Medulla oblongata (tissue), 1 donor: ENCODE data around the gene ARRB2.
"Not testable (repeated sequence)": the region's sequence is repeated elsewhere in the genome, so short reads cannot be mapped to it uniquely, and the experiment has no call there.

ENCODE experiments used
- DNase-seq: peaks from one replicate; pipeline ENCODE4 v3.0.0-alpha.2; 2015; ENCODE audit errors: extremely low spot score

ARRB2 gene

DNA sequence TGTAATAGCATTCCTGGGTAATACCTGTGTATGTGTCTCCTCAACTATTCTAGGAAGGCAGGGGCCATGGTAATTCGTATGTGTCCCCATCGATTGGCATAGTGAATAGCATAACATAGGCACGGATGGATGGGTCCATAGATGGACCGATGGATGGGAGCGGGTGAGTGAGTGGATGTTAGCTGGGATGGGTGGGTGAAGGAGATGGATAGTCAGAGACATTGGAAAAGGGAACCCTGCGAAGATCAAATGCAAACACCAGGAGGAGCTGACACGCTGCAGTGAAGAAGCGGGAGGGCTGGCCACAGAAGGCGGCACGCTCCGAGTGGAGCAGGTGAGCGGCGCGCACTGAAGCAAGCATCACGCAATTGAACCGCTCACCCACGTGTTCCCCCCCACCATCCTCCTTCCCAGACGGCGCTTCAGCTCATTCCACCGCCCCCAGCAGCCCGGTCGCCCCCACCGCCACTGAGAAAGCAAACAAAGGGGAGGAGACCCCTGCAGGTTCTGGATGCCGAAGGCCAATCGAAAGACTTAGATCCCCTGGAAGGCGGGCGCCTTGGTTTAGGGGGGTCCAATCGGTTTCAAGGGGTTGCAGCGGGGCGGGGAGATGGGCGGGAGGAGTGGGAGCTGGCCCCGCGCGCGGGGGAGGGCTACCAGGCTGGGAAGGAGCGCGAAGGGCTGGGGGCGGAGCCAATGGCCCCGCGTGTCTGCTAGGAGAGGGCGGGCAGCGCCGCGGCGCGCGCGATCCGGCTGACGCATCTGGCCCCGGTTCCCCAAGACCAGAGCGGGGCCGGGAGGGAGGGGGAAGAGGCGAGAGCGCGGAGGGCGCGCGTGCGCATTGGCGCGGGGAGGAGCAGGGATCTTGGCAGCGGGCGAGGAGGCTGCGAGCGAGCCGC, at the start of gene ARRB2:
TSS of gene ARRB2 (plus strand) at position 839 of the 899 bp plus-strand sequence. CDS start 90 bp downstream, outside the sequence.
- DNase-seq = peak; percentile 99

DNA sequence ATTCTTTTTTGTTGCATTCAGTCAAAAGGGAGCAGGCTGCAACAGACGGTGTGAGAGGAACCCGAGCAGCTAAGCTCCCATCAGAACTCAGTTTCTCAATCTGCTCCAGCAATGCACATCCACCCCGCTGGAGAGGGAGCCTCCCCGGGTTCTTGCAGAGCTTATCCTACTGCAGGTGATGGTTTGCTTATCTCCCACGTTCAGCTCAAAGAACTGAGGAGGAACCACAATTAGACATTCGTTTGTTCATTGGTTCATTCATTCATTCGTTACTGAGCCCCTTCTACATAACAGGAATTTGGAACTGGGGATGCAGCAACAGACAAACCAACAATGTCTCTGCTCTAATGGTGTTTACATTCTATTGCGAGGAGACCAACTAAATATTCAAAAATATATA, 46.7 kb upstream of the ARRB2 start:
- no peak for DNase-seq

DNA sequence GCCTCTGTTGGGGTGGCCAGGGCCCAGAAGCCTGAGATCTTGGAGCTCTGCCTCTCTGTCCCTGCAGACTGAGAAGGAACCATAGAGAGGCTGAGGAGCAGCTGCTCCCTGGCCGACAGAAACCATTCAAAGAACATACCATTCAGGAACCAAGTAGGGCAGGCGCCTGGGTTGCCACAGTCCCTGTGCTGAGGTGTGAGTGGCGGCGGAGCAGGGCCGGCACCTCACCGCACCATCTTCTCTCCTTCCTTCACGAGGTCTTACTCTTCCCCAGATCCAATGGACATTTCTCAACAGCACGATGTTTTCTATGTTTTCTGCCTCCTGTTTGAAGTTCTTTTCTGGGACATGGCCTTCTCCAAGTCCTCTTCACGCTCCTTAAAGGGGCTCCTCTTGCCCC, 46.2 kb upstream of the ARRB2 start:
- no peak for DNase-seq

DNA sequence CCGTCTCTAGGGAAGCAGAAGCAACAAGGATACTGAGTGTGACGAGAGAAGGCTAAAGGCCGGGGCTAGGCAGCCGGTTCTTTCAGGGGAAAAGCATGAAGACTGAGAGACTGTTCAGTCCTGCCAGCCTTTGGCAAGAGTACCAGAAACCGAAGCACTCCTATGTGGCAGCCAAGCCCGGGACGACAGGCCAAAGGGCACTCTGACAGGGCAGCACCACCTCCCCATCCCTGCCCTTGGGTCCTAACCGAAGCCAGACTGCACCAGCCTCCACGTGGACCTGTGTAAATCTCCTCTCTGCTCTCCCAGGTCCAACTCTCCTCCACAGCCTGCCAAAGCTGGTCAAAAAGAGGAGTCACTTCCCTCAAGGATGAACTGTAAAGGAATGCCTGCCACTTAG, 45.4 kb upstream of the ARRB2 start:
- no peak for DNase-seq

DNA sequence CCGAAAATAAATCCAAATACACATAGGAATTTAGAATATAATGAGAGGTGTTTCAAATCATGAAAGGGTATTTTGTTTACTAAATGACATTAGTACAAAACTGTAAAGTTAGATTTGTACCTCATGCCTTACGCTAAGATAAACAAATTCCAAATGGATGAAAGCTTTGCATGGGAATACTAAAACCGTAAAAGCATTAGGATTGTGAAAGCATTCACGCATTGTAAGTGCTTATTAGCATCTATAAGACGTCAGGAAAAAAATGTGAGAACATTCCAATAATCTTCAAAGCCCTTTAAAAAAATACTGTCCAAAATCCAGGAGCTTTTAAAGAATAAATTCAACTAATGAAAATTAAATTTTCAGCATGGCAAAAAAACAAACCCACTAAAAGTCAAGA, 44.1 kb upstream of the ARRB2 start:
- DNase-seq = no peak

DNA sequence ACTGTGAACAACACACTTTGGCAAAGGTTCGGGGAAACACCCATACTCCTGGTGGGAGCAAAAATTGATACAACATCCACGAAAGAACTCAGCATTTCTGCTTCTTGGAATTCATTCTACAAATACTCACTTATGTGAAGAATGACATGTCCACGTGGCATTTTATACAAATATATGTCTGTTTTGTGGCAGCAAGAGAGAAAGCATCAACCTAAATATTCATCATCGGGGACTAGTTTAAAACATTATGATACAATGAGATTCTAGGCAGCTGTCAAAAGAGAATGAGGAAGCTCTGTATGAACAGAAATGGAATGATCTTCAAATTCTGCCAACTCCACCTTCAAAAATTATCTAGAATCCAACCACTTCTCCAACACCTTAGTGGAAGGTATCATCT, 43.3 kb upstream of the ARRB2 start:
- no peak for DNase-seq

DNA sequence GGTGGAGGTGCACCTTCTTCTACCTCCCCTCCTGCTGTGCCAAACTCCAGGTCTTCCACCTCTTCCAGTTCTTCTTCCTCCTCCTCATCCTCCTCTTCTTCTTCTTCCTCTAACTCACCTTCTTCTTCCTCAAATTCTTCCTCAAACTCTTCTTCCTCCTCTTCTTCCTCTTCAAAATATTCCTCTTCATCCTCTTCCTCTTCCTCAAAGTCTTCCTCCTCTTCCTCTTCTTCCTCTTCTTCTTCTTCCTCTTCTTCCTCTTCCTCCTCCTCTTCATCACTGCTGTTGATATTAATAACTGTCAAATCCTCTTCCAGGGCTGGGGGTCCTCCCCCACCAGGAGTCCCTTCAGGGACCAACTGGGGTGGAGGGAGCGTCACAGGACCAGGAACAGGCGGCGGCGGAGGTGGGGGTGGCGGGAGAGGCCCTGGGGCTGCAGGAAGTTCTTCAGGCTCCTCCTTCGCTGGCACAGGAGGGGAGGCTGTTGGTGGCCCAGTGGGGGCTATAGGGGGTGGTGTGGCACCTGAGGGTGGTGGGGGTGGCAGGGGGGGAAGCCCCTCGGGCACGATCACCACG, 38.3 kb upstream of the ARRB2 start:
- no peak for DNase-seq

DNA sequence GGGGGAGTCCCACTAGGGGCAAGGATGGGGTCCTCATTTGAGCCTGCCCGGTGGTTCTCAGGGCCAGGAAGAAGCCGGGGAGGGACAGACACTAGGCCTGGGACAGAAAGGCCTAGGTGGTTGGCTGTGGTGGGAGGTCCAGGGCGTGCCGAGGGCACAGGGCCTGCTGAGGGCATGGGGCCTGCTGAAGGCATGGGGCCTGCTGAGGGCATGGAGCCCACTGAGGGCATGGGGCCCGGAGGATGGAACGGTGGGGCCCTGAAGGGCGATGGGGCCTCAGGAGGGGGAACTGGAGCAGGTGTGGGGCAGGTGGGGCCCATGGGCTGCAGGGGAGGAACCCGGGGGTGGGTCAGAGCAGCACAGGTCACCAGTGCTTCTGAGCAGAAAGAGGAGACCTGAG, 37.7 kb upstream of the ARRB2 start:
- DNase-seq = no peak

DNA sequence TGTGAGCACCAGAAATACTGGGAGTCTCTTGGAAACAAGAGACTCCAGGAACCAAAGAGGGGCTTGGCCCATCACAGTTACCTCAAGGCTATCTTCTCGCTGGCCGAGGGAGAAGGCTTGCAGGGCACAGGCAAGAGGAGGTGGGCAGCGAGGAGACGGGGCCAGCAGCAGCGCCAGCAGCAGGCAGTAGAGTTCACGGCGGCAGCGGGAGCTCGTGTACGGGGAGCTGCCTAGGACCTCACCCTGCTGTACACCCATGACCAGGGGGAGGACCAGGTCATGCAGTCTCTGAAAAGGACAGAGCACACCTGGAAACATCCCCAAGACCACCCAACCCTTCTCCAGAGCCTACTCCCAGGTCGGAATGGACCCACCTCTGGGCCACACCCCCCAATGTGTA, 37.3 kb upstream of the ARRB2 start:
- no peak for DNase-seq

DNA sequence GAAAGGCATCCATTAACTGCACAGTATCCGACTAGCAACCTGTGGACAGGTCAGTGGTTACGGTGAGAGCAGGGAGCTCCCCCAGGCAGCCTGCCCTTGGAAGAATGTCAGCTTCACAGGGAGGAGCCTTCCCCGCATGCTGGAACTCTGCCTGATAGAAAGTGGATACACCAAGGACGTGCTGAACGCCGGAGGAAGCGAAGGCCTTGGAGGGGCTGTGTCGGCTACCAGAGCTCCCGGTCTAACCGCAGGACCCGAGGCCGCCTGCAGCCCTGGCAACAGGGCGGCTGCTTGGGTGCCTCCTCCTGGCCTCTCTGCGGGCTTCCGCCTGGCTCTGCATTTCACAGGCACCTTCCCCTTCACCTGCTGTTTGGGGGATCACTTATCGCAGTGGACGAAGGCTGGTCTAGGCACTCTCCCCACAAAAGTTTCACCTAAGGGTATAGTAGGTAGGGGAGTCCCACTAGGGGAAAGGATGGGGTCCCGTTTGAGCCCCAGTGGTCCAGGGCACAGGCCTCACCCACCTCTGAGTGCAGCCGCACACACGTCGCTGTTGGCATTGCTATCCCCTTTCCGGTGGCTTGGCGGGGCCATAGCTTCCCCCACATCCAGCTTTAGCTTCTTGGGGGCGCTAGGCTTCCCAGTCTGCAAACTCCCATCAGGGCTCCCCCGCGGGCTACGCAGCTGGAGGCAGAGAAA, 36.3 kb upstream of the ARRB2 start:
- no peak for DNase-seq

DNA sequence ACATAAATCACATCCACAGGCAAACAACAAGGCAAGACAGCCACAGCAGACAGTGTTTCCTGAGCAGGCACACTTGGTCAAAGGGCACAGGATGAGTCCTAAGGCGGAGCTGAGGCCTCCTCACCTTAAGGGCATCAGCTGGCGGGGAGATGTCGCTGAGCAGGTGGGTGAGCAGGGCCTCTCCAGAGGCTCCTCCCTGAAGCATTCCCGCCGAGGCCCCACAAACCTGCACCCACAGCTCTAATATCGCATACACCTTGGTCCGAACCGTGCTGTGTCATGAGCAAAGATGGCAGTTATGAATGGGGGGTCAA, 35.8 kb upstream of the ARRB2 start:
- no peak for DNase-seq

DNA sequence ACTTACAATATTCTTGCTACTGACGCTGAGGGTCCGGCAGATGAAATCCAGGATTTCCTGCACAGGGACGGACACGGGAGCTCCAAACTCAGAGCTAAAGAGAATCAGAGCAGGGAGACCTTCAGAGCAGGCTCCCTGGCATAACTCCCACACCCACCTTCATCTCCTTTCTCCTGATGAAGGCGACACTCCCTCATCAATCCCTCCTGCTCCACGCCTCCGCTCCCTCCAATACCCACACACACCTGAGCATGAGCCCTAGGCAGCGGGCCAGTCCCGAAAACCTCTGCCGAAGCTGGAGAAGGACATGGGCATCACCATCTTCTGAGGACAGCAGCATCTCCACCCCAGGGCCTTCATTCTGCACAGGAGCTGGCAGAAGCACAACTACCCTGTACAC, 34.6 kb upstream of the ARRB2 start:
- DNase-seq = no peak

DNA sequence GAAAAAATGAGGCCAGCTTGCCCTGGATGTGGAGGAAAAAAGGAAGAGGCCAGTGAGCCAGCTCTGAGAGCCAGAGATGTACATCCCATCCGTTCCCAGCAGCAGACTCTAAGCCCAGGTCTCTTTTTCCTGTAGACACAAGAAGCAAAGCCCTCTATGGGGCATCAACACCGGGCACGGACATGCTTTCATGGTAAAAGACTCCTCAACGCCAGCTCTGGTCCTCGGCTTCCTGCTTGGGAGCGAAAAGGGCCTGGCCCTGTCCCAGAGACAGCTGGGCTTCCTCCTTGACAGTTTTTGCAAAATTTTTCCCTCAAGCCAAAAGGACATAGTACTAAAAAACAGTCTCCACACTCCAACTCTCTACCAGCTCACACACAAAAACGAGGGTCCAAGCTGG, 33.6 kb upstream of the ARRB2 start:
- DNase-seq = no peak

DNA sequence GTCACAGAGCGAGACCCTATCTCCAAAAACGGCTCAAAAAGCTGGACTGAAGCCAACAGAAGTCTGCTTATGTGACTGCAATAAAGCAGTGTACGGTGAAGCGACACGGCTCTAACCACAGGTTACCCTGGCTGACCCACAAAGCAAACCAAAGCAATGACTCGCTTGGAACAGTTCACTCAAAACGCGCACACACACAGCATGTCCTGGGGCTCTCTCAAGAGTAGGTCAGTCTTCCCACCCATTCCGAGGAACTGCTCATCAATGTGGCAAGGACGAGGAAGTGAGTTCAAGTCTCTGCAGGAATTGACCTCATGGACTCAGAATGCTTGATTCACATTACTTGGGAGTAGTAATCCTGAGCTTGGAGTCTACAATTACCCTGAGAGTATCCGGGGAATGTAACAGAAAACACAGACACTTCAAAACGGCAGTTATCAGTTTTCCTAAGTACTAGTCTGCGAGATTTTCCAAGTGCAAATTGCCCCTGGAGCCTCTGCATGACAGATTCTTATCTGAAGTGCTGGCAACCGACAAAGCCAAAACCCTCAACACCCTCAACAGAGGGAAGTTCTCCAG, 31.9 kb upstream of the ARRB2 start:
- no peak for DNase-seq

DNA sequence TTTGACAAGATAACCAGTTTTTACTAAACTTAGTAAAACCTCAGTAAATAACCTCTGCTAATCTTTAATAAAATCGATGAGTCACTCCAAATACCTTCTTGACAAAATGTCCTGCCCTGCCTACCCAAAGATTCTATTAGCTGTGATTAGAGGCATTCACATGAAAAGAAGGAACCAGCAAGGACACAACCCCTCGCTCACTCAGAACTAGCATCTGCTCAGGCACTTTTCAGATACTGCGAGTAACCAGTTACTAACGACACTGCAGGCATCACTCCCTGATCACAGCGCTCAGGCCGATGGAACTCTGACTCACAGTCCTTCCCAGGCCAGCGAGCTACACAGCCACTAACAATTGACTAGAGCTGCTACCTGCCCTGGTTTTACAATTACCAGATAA, 30.8 kb upstream of the ARRB2 start:
- no peak for DNase-seq

DNA sequence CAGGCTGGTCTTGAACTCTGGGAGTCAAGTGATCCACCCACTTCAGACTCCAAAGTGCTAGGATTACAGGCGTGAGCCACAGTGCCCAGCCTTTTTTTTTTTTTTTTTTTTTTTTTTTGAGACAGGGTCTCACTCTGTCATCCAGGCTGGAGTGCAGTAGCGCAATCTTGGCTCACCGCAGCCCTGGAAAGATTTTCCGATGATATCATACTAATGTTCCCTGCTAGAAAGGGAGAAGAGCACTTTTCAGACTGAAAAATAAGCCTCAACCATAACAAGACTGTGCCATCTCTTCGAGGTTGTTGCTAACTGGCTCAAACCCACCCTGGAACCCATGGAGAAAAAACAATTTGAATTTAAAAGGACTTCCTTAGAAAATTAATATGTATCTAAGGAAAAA, 26.7 kb upstream of the ARRB2 start:
- not testable (repeated sequence) for DNase-seq

DNA sequence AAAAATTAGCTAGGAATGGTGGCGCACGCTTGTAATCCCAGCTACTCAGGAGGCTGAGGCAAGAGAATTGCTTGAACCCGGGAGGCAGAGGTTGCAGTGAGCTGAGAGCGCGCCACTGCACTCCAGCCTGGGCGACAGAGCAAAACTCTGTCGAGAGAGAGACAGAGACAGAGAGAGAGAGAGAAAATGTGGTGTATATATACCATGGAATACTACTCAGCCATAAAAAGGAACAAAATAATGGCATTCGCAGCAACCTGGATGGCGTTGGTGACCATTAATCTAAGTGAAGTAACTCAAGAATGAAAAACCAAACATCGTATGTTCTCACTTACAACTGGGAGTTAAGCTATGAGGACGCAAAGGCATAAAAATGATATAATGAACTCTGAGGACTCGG, 20.6 kb upstream of the ARRB2 start:
- not testable (repeated sequence) for DNase-seq

DNA sequence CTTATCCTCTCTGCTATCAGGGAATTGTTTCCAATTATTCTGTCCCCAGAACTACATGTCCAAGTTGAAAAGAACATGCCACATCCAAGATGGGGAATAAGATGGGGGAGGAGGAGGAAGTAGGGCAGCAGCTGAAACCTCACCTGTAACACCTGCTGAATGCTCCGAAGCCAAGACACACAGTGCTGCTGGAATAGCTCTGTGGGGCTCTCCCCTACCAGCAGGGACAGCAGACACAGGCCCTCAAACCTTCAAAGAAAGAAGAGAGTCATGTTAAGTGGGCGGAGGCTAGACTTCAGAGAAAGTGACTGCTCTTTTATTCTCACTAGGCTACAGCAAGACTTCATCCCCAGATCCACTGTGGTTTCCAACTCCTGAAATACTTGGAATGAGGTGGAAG, 19.7 kb upstream of the ARRB2 start:
- DNase-seq = no peak

DNA sequence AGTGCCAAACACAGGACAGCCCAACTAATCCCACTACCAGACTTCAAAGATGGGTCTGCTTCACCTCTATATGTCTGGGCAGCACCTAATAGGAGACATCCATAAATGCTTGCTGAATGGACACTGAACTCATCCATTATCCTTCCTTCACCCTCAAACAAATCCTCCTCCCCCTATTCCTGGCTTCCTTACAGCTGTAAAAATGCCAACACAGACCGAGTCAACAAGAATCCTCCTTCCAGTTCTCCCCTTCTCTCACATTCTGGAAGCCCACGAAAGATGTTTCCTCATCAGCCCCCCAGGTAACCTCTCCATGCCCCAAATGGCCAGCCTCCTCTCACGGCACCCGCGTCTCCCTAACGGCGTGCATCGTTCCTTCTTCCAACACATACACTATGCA, 18.7 kb upstream of the ARRB2 start:
- no peak for DNase-seq

DNA sequence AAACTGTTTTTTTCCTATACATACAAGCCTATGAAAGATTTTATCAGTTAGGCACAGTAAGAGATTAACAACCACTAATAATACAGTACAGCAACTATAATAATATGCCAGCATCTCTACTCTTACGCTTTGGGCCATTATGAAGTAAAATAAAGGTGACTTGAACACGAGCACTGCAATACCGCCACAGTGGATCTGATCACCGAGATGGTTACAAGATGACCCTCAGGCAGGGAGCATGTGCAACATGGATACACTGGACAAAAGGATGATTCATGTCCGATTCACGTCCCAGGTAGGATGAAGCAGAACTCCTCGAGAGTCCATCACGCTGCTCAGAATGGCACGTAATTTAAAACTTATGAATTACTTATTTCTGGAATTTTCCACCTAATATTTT, 17.0 kb upstream of the ARRB2 start:
- DNase-seq = no peak

DNA sequence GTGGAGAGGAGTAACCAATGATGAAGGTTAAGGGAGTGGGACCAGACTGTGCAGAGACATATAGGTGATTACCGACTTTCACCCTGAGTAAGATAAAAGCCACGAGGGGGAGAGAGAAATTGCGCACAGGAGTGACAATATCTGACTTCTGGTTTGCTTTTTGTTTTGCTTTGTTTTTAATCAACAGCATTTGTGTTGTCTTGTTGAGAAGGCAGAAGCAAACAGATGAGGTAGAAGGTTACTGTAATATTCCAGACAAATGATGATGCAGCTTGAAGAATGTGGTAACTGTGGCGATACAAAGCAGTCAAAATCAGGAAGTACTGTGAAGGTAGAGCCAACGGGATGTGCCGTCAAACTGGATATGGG, 14.0 kb upstream of the ARRB2 start:
- no peak for DNase-seq

DNA sequence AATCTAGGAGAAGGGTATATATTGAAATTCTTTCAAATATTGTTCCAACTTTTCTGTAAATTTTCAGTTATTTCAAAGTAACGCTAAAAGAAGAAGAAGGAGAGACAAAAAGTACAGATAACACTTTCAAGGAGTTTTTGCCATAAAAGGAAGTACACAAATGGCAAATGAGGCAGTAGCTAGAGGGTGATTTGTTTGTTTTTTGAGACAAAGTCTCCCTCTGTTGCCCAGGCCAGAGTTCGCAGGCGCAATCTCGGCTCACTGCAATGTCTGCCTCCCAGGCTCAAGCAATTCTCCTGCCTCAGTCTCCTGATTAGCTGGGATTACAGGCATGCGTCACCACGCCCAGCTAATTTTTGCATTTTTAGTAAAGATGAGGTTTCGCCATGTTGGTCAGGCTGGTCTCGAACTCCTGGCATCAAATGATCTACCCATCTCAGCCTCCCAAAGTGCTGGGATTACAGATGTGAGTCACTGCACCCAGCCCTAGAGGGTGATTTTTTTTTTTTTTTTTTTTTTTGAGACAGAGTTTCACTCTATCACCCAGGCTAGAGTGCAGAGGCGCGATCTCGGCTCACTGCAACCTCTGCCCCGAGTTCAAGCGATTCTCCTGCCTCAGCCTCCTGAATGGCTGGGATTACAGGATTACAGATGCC, 10.9 kb upstream of the ARRB2 start:
- DNase-seq = peak; percentile 36
